Esophagus muscularis mucosa (tissue), 4 donors: ENCODE measurements around the gene STX11. TPM values are rescaled to one million over a fixed set of nuclear protein-coding genes. Genes with fewer than 3 reads are reported as not detected.

Source experiments
- DNase-seq: peaks from one replicate; pipeline ENCODE4 v3.0.0-alpha.2; 2017; ENCODE audit errors: extremely low spot score
- H3K27ac ChIP-seq, 4 donors: fragments of 200-600 bp; sonication (generic); replicated peaks in 1 of 4; 1 replicate in 3 of 4; 2 replicates in 1 of 4; pipeline ENCODE4 v1.5.1; 2016 to 2019; ENCODE audit warnings: mild to moderate bottlenecking in 1 of 4
- H3K27me3 ChIP-seq, 4 donors: fragments of 200-600 bp; sonication (generic); one replicate each; pipeline versions ENCODE4 v1.5.1 to v1.6.0; 2016 to 2019
- H3K36me3 ChIP-seq, 4 donors: fragments of 200-600 bp; sonication (generic); one replicate each; pipeline ENCODE4 v1.5.1; 2016 to 2019
- H3K4me1 ChIP-seq, 4 donors: fragments of 200-600 bp; sonication (generic); one replicate each; pipeline ENCODE4 v1.5.1; 2016 to 2019
- H3K4me3 ChIP-seq, 4 donors: fragments of 200-600 bp; sonication (generic); 1 replicate in 2 of 4; 2 replicates in 2 of 4; pipeline ENCODE4 v1.5.1; 2016 to 2019; ENCODE audit warnings: mild to moderate bottlenecking in 4 of 4, moderate library complexity in 1 of 4
- H3K9me3 ChIP-seq, 4 donors: fragments of 200-600 bp; sonication (generic); 1 replicate in 3 of 4; 2 replicates in 1 of 4; pipeline ENCODE4 v1.5.1; 2016 to 2019
- EP300 ChIP-seq: sonication (generic); formaldehyde crosslinking; IDR thresholded peaks from one replicate; pipeline ENCODE4 v1.6.1; 2017; ENCODE audit warnings: antibody characterized with exemption
- POLR2A ChIP-seq: fragments of 450-650 bp; IDR thresholded peaks from one replicate; pipeline ENCODE4 v1.6.1; 2017; ENCODE audit warnings: antibody characterized with exemption, moderate library complexity, mild to moderate bottlenecking, low read depth
- POLR2AphosphoS5 ChIP-seq, 2 donors: sonication (generic); formaldehyde crosslinking; IDR thresholded peaks; one replicate each; pipeline ENCODE4 v1.6.1; 2017; ENCODE audit warnings: antibody characterized with exemption in 2 of 2
- WGBS: methylation state at CpG from one replicate; pipeline ENCODE4 v1.1.5; 2018; 5-methylcytosine and 5-hydroxymethylcytosine counted together
- intact Hi-C: fragments of 100-400 bp; cut with DNase I; formaldehyde crosslinking; loops from one replicate; pipeline ENCODE4 v1.15.1; 2023
- total RNA-seq, 4 donors: library from RNA; depleted of rRNA; stranded (reverse); fragments of >200 nt; gene quantifications; one replicate each; pipeline versions ENCODE4 v1.1.0 to v1.2.1, GENCODE V29; 2016
- TF ChIP-seq, protein P1 (sequence below), 3 experiments: fragments of 200-600 bp in 2 of 3; fragments of 450-650 bp in 1 of 3; sonication (generic) in 2 of 3; IDR thresholded peaks; one replicate each; pipeline ENCODE4 v1.5.1; 2017 to 2019; ENCODE audit warnings: antibody characterized with exemption in 3 of 3, mild to moderate bottlenecking in 2 of 3, moderate library complexity in 1 of 3

The STX11 gene
- total RNA-seq, 4 donors from 2014 or later, result 3.3 to 14.1 (median 7.1) TPM

DNA sequence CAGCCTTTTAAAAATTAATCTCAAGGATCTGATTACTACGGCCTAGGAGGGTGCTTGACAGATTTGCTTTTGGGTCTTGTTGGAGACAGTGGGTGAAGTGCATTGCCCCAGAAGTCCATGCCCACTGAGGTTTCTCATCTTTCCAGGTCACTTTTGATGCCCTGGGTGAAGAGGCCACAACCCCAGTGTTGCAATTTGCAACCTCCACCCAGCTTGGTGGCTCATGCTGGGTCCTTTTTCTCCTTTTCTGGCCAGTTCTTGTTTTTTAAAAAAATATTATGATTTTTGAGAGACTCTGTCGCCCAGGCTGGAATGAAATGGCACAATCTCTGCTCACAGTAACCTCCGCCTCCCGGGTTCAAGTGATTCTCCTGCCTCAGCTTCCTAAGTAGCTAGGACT, 9.4 kb downstream of the STX11 start:
- Histone ChIP-seq H3K36me3 (no peaks in the 10 kb centered on the region), H3K9me3 (no peaks in the 10 kb centered on the region), H3K27me3 (no peaks in the 10 kb centered on the region), H3K4me1 (peaks cover 14 to 23% (median 18%) of the 10 kb centered on the region in 4 donors), H3K27ac (no peak overlapping the region), H3K4me3 (no peak overlapping the region)
- 87% methylated on average over 4 of the region's 4 CpGs for WGBS
- intact Hi-C loops, result no loop called here
- no peak for DNase-seq
- TF ChIP-seq POLR2AphosphoS5 (IDR thresholded peaks at IDR 0.05) (no peak), POLR2A (no peak), EP300 (no peak)
- TF ChIP-seq, protein P1, sequence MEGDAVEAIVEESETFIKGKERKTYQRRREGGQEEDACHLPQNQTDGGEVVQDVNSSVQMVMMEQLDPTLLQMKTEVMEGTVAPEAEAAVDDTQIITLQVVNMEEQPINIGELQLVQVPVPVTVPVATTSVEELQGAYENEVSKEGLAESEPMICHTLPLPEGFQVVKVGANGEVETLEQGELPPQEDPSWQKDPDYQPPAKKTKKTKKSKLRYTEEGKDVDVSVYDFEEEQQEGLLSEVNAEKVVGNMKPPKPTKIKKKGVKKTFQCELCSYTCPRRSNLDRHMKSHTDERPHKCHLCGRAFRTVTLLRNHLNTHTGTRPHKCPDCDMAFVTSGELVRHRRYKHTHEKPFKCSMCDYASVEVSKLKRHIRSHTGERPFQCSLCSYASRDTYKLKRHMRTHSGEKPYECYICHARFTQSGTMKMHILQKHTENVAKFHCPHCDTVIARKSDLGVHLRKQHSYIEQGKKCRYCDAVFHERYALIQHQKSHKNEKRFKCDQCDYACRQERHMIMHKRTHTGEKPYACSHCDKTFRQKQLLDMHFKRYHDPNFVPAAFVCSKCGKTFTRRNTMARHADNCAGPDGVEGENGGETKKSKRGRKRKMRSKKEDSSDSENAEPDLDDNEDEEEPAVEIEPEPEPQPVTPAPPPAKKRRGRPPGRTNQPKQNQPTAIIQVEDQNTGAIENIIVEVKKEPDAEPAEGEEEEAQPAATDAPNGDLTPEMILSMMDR (IDR thresholded peaks at IDR 0.05), result no peak

DNA sequence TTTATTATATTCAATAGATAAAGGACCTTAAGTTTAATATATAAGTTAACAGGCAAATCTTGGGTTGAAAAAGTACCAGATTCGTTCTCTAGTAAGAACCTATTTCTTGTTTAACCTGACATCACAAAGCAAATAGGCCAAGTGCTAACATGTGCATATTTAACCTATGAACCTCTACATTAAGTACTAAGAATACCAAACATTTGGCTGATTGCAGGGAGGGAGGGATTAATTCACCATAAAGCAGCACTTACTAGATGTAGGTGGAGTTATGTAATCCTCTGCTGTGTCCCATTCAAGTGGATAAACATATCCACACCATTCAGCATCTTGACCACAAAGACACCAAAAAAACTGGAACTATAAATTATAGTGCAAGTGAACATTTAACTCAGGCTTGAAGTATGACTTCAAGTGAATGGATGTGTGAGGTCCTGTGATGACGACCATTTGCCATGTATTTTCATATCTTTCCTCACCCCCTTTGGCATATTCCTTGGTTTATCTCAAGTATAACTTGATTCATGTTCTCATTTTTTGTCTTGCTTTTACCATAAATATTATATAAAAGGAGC, 10.2 kb downstream of the STX11 start:
- intact Hi-C loops, result no loop called here
- 80% methylated on average over 2 of the region's 2 CpGs for WGBS
- no peak overlapping the region for H3K4me3 ChIP-seq
- H3K27ac ChIP-seq, result no peak overlapping the region
- H3K4me1 ChIP-seq, result peaks cover 14 to 23% (median 18%) of the 10 kb centered on the region in 4 donors
- H3K36me3 ChIP-seq, result no peaks in the 10 kb centered on the region
- TF ChIP-seq POLR2A (no peak), EP300 (no peak), POLR2AphosphoS5 (IDR thresholded peaks at IDR 0.05) (no peak)
- TF ChIP-seq, protein P1 (IDR thresholded peaks at IDR 0.05), result no peak
- no peaks in the 10 kb centered on the region for H3K27me3 ChIP-seq
- H3K9me3 ChIP-seq, result no peaks in the 10 kb centered on the region
- DNase-seq, result no peak

DNA sequence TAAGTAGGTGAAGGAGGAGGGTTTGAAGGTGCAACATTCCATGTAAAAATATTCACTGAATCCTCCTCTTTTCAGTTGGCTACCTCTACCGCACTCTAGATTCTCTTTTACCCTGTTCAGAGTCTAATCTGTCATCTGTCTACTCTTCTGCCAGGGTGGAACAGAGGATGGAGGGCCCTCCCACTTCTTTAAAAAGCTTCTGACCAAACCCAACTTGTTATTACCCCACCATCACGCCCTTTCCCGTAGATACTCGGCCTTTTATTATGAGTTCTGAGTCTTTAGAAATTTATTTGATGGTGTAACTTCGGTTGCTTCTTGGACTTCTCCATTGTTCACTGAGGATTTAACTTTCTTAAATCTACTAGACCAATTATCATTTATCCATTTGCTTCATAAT, 11.7 kb downstream of the STX11 start:
- Histone ChIP-seq H3K4me1 (peaks cover 14 to 20% (median 18%) of the 10 kb centered on the region in 4 donors), H3K27ac (no peak overlapping the region), H3K4me3 (no peak overlapping the region), H3K9me3 (no peaks in the 10 kb centered on the region), H3K27me3 (no peaks in the 10 kb centered on the region), H3K36me3 (no peaks in the 10 kb centered on the region)
- 77% methylated on average over 5 of the region's 5 CpGs for WGBS
- intact Hi-C loops, result no loop called here
- TF ChIP-seq POLR2A, result no peak
- TF ChIP-seq, protein P1 (IDR thresholded peaks at IDR 0.05), result no peak
- no peak for TF ChIP-seq POLR2AphosphoS5 (IDR thresholded peaks at IDR 0.05)
- no peak for DNase-seq

DNA sequence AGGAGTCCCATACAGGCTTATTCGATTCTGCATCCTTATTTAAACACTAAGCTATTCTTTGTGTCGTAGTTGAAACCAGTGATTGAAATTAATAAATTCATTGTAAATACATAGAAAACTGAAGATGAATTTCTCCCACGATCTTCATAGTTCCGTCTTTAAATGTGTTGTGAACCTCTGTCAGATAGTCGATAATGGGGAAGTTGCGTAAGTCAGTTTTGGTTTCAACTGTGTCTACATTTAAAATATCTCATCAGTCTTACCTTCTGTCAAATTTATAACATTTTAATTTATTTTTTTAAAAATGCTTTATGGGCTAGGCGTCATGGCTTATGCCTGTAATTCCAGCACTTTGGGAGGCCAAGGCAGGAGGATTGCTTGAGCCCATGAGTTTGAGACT, 12.7 kb downstream of the STX11 start:
- no peaks in the 10 kb centered on the region for H3K36me3 ChIP-seq
- intact Hi-C loops, result no loop called here
- no peak overlapping the region for H3K27ac ChIP-seq
- DNase-seq, result no peak
- 80% methylated on average over 7 of the region's 7 CpGs for WGBS
- H3K27me3 ChIP-seq, result no peaks in the 10 kb centered on the region
- H3K4me3 ChIP-seq, result no peak overlapping the region
- no peaks in the 10 kb centered on the region for H3K9me3 ChIP-seq
- TF ChIP-seq EP300 (no peak), POLR2A (no peak)
- TF ChIP-seq, protein P1 (IDR thresholded peaks at IDR 0.05), result no peak
- H3K4me1 ChIP-seq, result peaks cover 9 to 12% (median 10%) of the 10 kb centered on the region in 4 donors

DNA sequence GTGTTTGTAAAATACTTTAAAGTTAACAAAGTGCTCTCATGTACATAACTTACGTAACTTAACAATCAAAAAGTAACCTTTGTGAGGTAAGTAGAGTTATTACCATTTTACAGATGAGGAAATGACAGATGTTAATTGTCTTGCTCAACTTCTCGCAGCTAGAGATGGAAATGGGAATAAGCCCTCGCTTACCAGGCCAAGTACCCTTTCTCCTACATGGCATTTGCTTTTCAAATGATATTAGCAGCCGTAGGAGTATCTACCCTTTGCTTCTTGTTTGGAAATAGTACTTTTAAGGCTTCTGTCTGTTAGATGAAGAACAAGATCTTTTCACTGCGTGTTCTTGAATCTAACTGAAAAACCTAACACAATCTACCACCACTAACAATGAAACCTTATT, 15.5 kb downstream of the STX11 start:
- no peak for TF ChIP-seq EP300
- peaks cover 0 to 11% (median 0%) of the 10 kb centered on the region in 4 donors for H3K36me3 ChIP-seq

More for the DNA sequence above, 15.5 kb downstream of the STX11 start:
- H3K9me3 ChIP-seq, result peaks cover 0 to 5% (median 0%) of the 10 kb centered on the region in 4 donors
- H3K4me1 ChIP-seq, result no peaks in the 10 kb centered on the region
- 79% methylated on average over 5 of the region's 5 CpGs for WGBS
- no peak overlapping the region for H3K4me3 ChIP-seq
- intact Hi-C loops, result no loop called here
- no peak for DNase-seq
- H3K27ac ChIP-seq, result no peak overlapping the region
- no peaks in the 10 kb centered on the region for H3K27me3 ChIP-seq
